Measurements from ENCODE around the gene SMIM24.
A peak's percentile ranks its signal among the peaks of the same experiment; 100 is the strongest.

The SMIM24 gene

DNA sequence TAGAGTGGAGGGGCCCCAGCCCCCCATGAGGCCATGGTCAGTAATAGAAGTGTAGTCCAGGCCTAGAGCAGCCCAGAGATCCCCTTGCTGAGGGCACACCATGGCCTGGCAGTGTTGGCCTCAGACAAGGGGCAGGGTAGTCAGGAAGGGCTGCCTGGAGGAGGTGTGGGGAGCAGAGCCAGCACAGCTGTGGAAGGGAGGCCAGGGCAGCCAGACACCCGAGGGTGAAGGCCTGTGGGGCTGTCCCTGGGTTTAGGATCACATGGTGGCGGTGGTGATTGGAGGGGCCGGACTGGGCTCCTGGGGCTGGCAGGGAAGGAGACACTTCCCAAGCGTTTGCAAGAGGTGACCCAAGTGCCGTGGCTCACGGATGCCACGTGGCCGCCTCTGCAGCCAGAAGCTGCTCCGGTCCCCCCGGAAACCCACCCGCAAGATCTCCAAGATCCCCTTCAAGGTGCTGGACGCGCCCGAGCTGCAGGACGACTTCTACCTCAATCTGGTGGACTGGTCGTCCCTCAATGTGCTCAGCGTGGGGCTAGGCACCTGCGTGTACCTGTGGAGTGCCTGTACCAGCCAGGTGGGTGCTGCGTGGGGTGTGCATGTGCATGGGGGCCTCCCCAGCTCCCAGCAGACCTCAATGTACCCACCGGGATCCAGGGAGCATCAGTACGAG, 47.0 kb upstream of the SMIM24 start:
- Histone ChIP-seq H3K4me2 (ENCODE audit: low read length) (no peak overlapping the region), H3K9me3 (ENCODE audit: insufficient read depth, low read length) (no peaks in the 10 kb centered on the region), H3K4me1 (ENCODE audit: low read length) (no peaks in the 10 kb centered on the region), H3K27me3 (ENCODE audit: low read depth, low read length) (no peaks in the 10 kb centered on the region), H3K36me3 (replicated peaks; ENCODE audit: low read depth, low read length) (peaks cover 48% of the 10 kb centered on the region), H3K4me3 (ENCODE audit: low read length) (no peak overlapping the region), H4K20me1 (ENCODE audit: insufficient read depth, low read length) (peaks cover 15% of the 10 kb centered on the region), H3K27ac (ENCODE audit: low read length) (no peak overlapping the region), H3K9ac (ENCODE audit: low read length) (no peak overlapping the region), H2AFZ (ENCODE audit: low read depth, low read length) (no peak overlapping the region), H3K79me2 (ENCODE audit: low read length) (peaks cover 2% of the 10 kb centered on the region; the same call in 1 of the 2 replicates)
- no peak for TF ChIP-seq EZH2phosphoT487 (IDR thresholded peaks at IDR 0.05; ENCODE audit: low read depth)
- no peak for TF ChIP-seq CTCF (IDR thresholded peaks at IDR 0.05; ENCODE audit: low read depth, low read length)

DNA sequence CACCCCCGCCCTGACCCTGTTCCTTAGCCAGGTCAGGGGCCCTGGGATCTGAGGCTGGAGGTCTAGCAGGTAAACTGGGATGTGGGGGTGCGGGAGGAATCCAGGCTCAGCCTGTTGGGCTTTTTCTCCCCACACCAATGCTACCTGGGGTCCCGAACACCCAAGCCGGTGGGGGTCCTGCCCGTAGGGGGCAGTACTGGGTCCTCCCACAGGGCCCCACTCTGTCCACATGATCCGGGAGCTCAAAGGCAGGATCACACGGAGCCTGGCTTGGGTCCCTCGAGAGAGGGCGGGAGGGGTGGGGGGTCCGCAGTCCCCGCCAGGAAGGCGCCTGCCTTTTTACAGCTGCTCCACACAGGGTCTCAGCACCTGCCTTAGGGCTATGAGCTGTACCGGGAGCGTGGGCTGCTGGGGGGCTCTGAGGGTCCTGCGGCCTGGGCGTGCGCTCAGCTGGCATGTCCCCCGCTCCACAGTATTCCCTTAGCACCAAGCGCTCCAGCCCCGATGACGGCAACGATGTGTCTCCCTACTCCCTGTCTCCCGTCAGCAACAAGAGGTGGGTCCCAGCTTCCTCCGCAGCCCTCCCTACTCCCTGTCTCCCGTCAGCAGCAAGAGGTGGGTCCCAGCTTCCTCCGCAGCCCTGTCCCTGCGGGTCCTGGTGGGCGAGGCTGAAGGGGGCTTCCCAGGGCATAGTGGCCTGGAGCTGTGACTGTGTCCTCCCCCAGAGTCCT, 46.3 kb upstream of the SMIM24 start:
- Histone ChIP-seq H2AFZ (ENCODE audit: low read depth, low read length) (no peak overlapping the region), H3K4me3 (ENCODE audit: low read length) (no peak overlapping the region), H3K4me1 (ENCODE audit: low read length) (no peaks in the 10 kb centered on the region), H3K4me2 (ENCODE audit: low read length) (no peak overlapping the region), H3K27me3 (ENCODE audit: low read depth, low read length) (no peaks in the 10 kb centered on the region), H3K9ac (ENCODE audit: low read length) (no peak overlapping the region), H3K9me3 (ENCODE audit: insufficient read depth, low read length) (no peaks in the 10 kb centered on the region), H4K20me1 (ENCODE audit: insufficient read depth, low read length) (peaks cover 20% of the 10 kb centered on the region), H3K79me2 (ENCODE audit: low read length) (peaks cover 8% of the 10 kb centered on the region), H3K27ac (ENCODE audit: low read length) (no peak overlapping the region), H3K36me3 (replicated peaks; ENCODE audit: low read depth, low read length) (peaks cover 54% of the 10 kb centered on the region)
- TF ChIP-seq EZH2phosphoT487 (IDR thresholded peaks at IDR 0.05; ENCODE audit: low read depth) (no peak), CTCF (IDR thresholded peaks at IDR 0.05; ENCODE audit: low read depth, low read length) (peak; percentile 35)

GRCh38 chr19:3524904-3525451, 44.7 kb upstream of the SMIM24 start:
- Histone ChIP-seq H3K4me2 (ENCODE audit: low read length) (no peak overlapping the region), H3K27me3 (ENCODE audit: low read depth, low read length) (no peaks in the 10 kb centered on the region), H3K4me1 (ENCODE audit: low read length) (no peaks in the 10 kb centered on the region), H4K20me1 (ENCODE audit: insufficient read depth, low read length) (peaks cover 33% of the 10 kb centered on the region), H3K4me3 (ENCODE audit: low read length) (no peak overlapping the region), H3K79me2 (ENCODE audit: low read length) (peaks cover 25% of the 10 kb centered on the region), H3K27ac (ENCODE audit: low read length) (no peak overlapping the region), H2AFZ (ENCODE audit: low read depth, low read length) (no peak overlapping the region), H3K9ac (ENCODE audit: low read length) (no peak overlapping the region), H3K9me3 (ENCODE audit: insufficient read depth, low read length) (no peaks in the 10 kb centered on the region), H3K36me3 (replicated peaks; ENCODE audit: low read depth, low read length) (peaks cover 51% of the 10 kb centered on the region)
- TF ChIP-seq CTCF (IDR thresholded peaks at IDR 0.05; ENCODE audit: low read depth, low read length), result no peak
- TF ChIP-seq EZH2phosphoT487 (IDR thresholded peaks at IDR 0.05; ENCODE audit: low read depth), result no peak
